MM.1S (cell line): Measurements from ENCODE around the gene CAMKK2.

Experiments
- EZH2 ChIP-seq: fragments of 300-600 bp; sonication (generic); optimal IDR thresholded peaks from 2 replicates; pipeline ENCODE3; 2017; ENCODE audit warnings: low read depth, mild to moderate bottlenecking, antibody characterized with exemption, low read length, mixed read lengths
- TF ChIP-seq, protein P1 (sequence below): fragments of 300-600 bp; sonication (generic); IDR thresholded peaks from 2 replicates; pipeline ENCODE4 v1.5.1; 2016; ENCODE audit warnings: antibody characterized with exemption, low read length, mixed read lengths

DNA sequence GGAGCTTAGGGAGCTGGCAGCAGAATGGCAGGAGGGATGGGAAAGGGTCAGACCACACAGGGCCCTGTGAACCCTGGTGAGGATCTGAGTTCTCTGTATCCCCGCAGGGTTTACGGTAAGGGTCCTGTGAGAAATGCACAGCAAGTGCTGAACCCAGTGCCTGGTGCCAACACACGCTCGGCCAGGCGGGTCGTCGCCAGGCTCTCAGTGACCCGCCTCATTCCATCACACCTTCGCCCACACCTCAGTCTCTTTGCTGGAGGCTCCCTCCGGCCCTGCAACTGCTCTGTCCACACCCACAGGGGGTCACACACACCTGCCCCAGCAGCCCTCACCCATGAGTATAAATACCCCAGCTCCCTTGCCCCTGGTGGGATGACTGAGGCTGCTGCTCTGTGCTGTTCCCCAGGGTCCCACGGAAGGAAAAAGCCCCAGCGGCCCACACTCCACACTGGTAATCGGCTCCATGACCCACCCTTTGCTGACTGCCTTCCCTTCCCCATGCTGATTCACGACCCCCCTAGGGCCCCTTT, 23.1 kb downstream of the CAMKK2 start:
- TF ChIP-seq, protein P1, sequence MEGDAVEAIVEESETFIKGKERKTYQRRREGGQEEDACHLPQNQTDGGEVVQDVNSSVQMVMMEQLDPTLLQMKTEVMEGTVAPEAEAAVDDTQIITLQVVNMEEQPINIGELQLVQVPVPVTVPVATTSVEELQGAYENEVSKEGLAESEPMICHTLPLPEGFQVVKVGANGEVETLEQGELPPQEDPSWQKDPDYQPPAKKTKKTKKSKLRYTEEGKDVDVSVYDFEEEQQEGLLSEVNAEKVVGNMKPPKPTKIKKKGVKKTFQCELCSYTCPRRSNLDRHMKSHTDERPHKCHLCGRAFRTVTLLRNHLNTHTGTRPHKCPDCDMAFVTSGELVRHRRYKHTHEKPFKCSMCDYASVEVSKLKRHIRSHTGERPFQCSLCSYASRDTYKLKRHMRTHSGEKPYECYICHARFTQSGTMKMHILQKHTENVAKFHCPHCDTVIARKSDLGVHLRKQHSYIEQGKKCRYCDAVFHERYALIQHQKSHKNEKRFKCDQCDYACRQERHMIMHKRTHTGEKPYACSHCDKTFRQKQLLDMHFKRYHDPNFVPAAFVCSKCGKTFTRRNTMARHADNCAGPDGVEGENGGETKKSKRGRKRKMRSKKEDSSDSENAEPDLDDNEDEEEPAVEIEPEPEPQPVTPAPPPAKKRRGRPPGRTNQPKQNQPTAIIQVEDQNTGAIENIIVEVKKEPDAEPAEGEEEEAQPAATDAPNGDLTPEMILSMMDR: no peak
- TF ChIP-seq EZH2: no peak
